ENCODE measurements around the gene OR13J1. TPM values are rescaled to one million over a fixed set of nuclear protein-coding genes. Genes with fewer than 3 reads are reported as not detected.
"Not testable (repeated sequence)": the region's sequence is repeated elsewhere in the genome, so short reads cannot be mapped to it uniquely, and the experiment has no call there.

OR13J1 gene
- total RNA-seq, 2 experiments from 2014 or later: not detected

- Histone ChIP-seq H3K36me3 (ENCODE audit: insufficient read depth, low read length) (no peaks in the 10 kb centered on the region), H3K9me3 (ENCODE audit: control insufficient read depth in 1 of 2, insufficient read depth in 1 of 2, low read length in 2 of 2) (no peaks in the 10 kb centered on the region), H3K4me3 (ENCODE audit: low read length) (no peak overlapping the region), H3K4me1 (ENCODE audit: insufficient read depth, low read length) (peaks cover 8% of the 10 kb centered on the region), H3K27me3 (ENCODE audit: control insufficient read depth in 1 of 2, insufficient read depth in 2 of 2, low read length in 2 of 2) (no peaks in the 10 kb centered on the region), H3K27ac (ENCODE audit: low read depth in 1 of 2, low read length in 2 of 2) (no peak overlapping the region)
- DNase-seq: no peak
- peaks cover 10% of the 10 kb centered on the region for H3K4me1 Mint-ChIP-seq (ENCODE audit: low read depth)
- ChIA-PET CTCF (no interaction called here), POLR2A (no interaction called here)
- H3K27ac Mint-ChIP-seq: no peak overlapping the region
- no peak overlapping the region for H3K4me3 Mint-ChIP-seq
- TF ChIP-seq CTCF (IDR thresholded peaks at IDR 0.05): no peak
- H3K9me3 Mint-ChIP-seq: no peaks in the 10 kb centered on the region
- no peaks in the 10 kb centered on the region for H3K36me3 Mint-ChIP-seq (ENCODE audit: low read depth)
- ATAC-seq (ENCODE audit: poor library complexity): no peak
- H3K27me3 Mint-ChIP-seq: peaks cover 3% of the 10 kb centered on the region
- intact Hi-C loops (cut with DNase I, micrococcal nuclease): no loop called here
Measured at GRCh38 chr9:35899021-35899420, 28.8 kb upstream of the OR13J1 start.

GRCh38 chr9:35898337-35898736 is 28.1 kb upstream of the OR13J1 start:
- DNase-seq (no peak), ATAC-seq (ENCODE audit: poor library complexity) (no peak)
- no peak overlapping the region for H3K4me3 Mint-ChIP-seq
- POLR2A ChIA-PET: no interaction called here
- intact Hi-C loops (cut with DNase I, micrococcal nuclease): no loop called here
- H3K36me3 Mint-ChIP-seq (ENCODE audit: low read depth): no peaks in the 10 kb centered on the region
- no peaks in the 10 kb centered on the region for H3K9me3 Mint-ChIP-seq
- peaks cover 7% of the 10 kb centered on the region for H3K4me1 Mint-ChIP-seq (ENCODE audit: low read depth)
- Histone ChIP-seq H3K36me3 (ENCODE audit: insufficient read depth, low read length) (no peaks in the 10 kb centered on the region), H3K27ac (ENCODE audit: low read depth in 1 of 2, low read length in 2 of 2) (no peak overlapping the region), H3K4me3 (ENCODE audit: low read length) (no peak overlapping the region), H3K27me3 (ENCODE audit: control insufficient read depth in 1 of 2, insufficient read depth in 2 of 2, low read length in 2 of 2) (peaks cover 0 to under 1% of the 10 kb centered on the region in 2 experiments), H3K9me3 (ENCODE audit: control insufficient read depth in 1 of 2, insufficient read depth in 1 of 2, low read length in 2 of 2) (no peaks in the 10 kb centered on the region), H3K4me1 (ENCODE audit: insufficient read depth, low read length) (peaks cover 4% of the 10 kb centered on the region)
- no peak overlapping the region for H3K27ac Mint-ChIP-seq
- CTCF ChIA-PET: no interaction called here
- peaks cover 9% of the 10 kb centered on the region for H3K27me3 Mint-ChIP-seq
- no peak for TF ChIP-seq CTCF (IDR thresholded peaks at IDR 0.05)

GRCh38 chr9:35897376-35898099 is 27.3 kb upstream of the OR13J1 start:
- H3K9me3 Mint-ChIP-seq, H3K27ac Mint-ChIP-seq: not testable (repeated sequence)

GRCh38 chr9:35896570-35896969 is 26.4 kb upstream of the OR13J1 start:
- TF ChIP-seq CTCF (IDR thresholded peaks at IDR 0.05): no peak
- Histone ChIP-seq H3K4me1 (ENCODE audit: insufficient read depth, low read length) (no peaks in the 10 kb centered on the region), H3K27ac (ENCODE audit: low read depth in 1 of 2, low read length in 2 of 2) (no peak overlapping the region), H3K36me3 (ENCODE audit: insufficient read depth, low read length) (no peaks in the 10 kb centered on the region), H3K4me3 (ENCODE audit: low read length) (no peak overlapping the region), H3K27me3 (ENCODE audit: control insufficient read depth in 1 of 2, insufficient read depth in 2 of 2, low read length in 2 of 2) (peaks cover 2 to 10% of the 10 kb centered on the region in 2 experiments), H3K9me3 (ENCODE audit: control insufficient read depth in 1 of 2, insufficient read depth in 1 of 2, low read length in 2 of 2) (no peaks in the 10 kb centered on the region)
- ATAC-seq (ENCODE audit: poor library complexity) (no peak), DNase-seq (no peak)
- H3K36me3 Mint-ChIP-seq (ENCODE audit: low read depth): no peaks in the 10 kb centered on the region
- H3K4me1 Mint-ChIP-seq (ENCODE audit: low read depth): no peaks in the 10 kb centered on the region
- CTCF ChIA-PET: interaction anchor here (1.0 kb wide), 1 partner anchor 14 kb away, joined by 3 read pairs; no protein-coding TSS in a partner anchor
- intact Hi-C loops (cut with DNase I, micrococcal nuclease): no loop called here
- H3K4me3 Mint-ChIP-seq: no peak overlapping the region
- H3K27ac Mint-ChIP-seq: no peak overlapping the region
- H3K9me3 Mint-ChIP-seq: no peaks in the 10 kb centered on the region
- peaks cover 11% of the 10 kb centered on the region for H3K27me3 Mint-ChIP-seq
- POLR2A ChIA-PET: no interaction called here

More at GRCh38 chr9:35897376-35898099, 27.3 kb upstream of the OR13J1 start:
- H3K4me1 Mint-ChIP-seq (ENCODE audit: low read depth); H3K36me3 Mint-ChIP-seq (ENCODE audit: low read depth); H3K4me3 ChIP-seq (ENCODE audit: low read length); H3K36me3 ChIP-seq (ENCODE audit: insufficient read depth, low read length); H3K27me3 ChIP-seq (ENCODE audit: control insufficient read depth in 1 of 2, insufficient read depth in 2 of 2, low read length in 2 of 2); ATAC-seq (ENCODE audit: poor library complexity); POLR2A ChIA-PET; DNase-seq; intact Hi-C loops (cut with DNase I, micrococcal nuclease); H3K9me3 ChIP-seq (ENCODE audit: control insufficient read depth in 1 of 2, insufficient read depth in 1 of 2, low read length in 2 of 2); H3K27me3 Mint-ChIP-seq; H3K27ac ChIP-seq (ENCODE audit: low read depth in 1 of 2, low read length in 2 of 2); H3K4me1 ChIP-seq (ENCODE audit: insufficient read depth, low read length); H3K4me3 Mint-ChIP-seq: not testable (repeated sequence)
- CTCF ChIA-PET: interaction anchor here (1.0 kb wide), 1 partner anchor 15 kb away, joined by 3 read pairs; no protein-coding TSS in a partner anchor
